Measurements from ENCODE around the gene CLCN7.

Gene CLCN7

DNA sequence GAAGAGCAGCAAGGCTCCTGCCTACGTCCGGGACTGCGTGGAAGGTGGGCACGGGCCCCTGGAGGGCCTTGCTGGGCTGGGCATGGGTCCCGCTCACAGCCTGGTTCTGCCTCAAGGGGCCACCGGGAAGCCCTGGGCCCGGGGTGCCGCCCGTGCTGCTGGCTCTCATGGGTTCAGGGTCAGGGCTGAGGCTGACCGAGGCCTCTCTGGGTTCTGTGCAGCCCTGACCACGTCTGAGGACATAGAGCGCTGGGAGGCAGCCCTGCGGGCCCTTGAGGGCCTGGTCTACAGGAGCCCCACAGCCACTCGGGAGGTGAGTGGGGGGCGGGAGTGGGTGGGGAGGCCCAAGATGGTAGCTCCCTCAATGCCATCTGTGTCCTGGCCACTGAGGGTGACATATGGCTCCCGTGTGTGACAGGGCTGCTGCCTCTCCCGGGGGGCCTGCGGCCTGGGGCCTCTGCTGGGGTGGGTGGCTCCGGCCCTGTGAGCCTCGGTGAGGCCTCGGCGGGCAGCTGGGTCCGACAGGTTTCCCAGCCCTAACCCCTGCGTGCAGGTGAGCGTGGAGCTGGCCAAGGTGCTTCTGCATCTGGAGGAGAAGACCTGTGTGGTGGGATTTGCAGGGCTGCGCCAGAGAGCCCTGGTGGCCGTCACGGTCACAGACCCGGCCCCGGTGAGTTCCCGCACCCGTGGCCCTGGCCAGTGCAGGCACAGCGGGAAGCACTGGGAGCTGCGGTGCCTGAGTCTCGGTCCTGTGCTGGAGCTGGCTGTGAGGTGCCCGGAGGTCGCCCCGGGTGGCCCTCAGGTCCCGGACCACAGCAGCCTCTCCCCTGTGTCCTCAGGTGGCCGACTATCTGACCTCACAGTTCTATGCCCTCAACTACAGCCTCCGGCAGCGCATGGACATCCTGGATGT lies 27.5 kb upstream of the CLCN7 start:
- no peak for DNase-seq (ENCODE audit: low read depth in 3 of 3)

DNA sequence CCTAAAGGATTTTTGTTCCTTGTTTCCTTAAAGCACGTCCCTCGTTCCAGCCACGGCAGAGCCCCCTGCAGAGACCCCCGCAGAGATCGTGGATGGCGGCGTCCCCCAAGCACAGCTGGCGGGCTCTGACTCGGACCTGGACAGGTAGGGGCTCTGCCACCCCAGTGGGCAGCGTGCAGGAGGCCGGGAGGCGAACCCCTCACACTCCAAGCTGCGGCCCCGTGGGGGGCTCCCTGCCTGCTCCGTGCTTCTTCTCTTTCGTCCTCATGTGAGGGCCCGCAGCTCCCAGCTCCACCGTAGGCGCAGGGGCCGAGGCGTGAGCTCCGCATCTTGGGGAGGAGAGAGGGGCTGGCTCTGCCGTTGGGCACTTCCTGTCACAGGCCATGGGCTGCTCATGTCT lies 26.8 kb upstream of the CLCN7 start:
- no peak for DNase-seq (ENCODE audit: low read depth in 3 of 3)

- DNase-seq (ENCODE audit: low read depth in 3 of 3) = no peak
Measured at GRCh38 chr16:1500465-1501150, 25.8 kb upstream of the CLCN7 start.

GRCh38 chr16:1499756-1500464 lies 25.1 kb upstream of the CLCN7 start:
- no peak for DNase-seq (ENCODE audit: low read depth in 3 of 3)

- DNase-seq (ENCODE audit: low read depth in 3 of 3) = no peak
Measured at GRCh38 chr16:1498899-1499676, 24.3 kb upstream of the CLCN7 start.

GRCh38 chr16:1497014-1497598 lies 22.3 kb upstream of the CLCN7 start:
- DNase-seq (ENCODE audit: low read depth in 3 of 3) = no peak

DNA sequence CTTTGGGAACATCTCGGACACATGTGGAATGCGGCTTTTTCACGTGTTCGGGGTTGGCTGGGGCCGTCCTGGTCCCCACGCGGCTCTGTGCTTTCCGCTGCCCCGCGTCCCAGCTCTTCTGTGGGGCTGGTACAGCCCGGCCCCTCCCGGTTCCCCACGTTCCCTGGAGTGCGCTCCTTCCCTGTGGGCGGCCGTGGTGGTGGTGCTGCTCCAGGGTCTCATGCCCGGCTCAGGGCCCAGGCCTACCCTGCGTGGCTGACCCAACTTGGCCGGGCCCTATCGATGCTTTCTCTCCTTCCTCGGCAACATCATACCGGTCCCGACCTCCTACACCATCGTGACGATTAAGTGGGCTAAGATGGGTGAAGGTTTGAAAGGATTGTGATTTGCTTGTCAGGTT lies 21.6 kb upstream of the CLCN7 start:
- DNase-seq (ENCODE audit: low read depth in 3 of 3) = no peak

DNA sequence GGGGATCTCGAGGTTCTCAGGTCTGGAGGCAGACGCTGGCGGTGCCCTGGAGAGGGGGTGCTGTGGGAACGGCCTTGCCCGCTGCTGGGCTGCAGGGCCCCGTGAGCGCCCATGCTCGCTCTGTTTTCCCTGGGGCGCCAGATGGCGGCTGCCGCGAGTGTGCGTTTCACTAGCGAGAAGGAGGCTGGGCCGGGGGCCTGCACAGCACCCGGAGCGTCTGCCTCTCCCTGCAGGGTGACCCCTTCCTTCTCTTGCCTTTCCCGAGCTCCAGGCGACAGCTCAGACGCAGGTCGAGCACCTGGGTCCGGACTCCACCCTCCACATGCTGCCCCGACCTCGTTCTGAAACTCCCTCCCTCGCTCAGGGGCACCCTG lies 21.0 kb upstream of the CLCN7 start:
- DNase-seq (ENCODE audit: low read depth in 3 of 3) = no peak

- DNase-seq (ENCODE audit: low read depth in 3 of 3) = no peak
Measured at GRCh38 chr16:1495211-1495888, 20.5 kb upstream of the CLCN7 start.

DNA sequence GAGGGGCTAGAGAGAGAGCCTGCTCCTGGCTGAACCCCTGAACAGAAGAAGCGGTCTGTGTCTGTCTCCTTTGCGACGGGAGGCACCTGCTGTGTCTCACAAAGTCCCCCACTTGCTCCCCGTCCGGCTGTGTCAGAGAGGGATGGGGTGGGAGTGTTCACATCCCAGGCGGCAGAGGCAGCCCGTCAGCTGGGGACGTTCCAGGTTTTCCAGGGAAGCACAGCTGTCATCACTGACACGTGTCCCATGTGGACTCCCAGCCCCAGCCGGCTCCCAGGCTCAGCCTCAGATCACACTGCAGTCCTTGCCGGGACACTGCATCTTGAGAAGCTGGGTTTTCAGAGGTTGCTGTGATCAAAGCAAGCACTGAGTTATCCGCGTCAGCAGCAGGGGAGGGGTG lies 19.9 kb upstream of the CLCN7 start:
- no peak for DNase-seq (ENCODE audit: low read depth in 3 of 3)

GRCh38 chr16:1494129-1494640 lies 19.4 kb upstream of the CLCN7 start:
- DNase-seq (ENCODE audit: low read depth in 3 of 3) = no peak

DNA sequence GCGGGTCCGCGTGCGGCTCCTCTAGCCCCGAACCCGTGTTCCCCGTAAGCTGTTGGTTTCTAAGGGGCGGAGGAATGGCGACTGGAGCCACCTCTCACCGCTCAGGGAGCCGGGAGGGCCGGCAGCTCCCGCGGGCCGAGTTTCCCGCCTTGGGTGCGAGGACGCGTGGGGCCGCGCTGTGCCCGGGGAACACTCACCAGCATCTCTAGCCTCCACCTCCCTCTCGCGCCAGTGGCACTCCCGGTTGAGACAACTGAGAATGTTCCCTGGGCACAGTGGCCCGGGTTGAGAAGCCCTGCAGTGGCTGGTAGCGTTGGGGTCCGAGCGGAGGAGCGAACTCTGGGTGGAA lies 18.9 kb upstream of the CLCN7 start:
- no peak for DNase-seq (ENCODE audit: low read depth in 3 of 3)

DNA sequence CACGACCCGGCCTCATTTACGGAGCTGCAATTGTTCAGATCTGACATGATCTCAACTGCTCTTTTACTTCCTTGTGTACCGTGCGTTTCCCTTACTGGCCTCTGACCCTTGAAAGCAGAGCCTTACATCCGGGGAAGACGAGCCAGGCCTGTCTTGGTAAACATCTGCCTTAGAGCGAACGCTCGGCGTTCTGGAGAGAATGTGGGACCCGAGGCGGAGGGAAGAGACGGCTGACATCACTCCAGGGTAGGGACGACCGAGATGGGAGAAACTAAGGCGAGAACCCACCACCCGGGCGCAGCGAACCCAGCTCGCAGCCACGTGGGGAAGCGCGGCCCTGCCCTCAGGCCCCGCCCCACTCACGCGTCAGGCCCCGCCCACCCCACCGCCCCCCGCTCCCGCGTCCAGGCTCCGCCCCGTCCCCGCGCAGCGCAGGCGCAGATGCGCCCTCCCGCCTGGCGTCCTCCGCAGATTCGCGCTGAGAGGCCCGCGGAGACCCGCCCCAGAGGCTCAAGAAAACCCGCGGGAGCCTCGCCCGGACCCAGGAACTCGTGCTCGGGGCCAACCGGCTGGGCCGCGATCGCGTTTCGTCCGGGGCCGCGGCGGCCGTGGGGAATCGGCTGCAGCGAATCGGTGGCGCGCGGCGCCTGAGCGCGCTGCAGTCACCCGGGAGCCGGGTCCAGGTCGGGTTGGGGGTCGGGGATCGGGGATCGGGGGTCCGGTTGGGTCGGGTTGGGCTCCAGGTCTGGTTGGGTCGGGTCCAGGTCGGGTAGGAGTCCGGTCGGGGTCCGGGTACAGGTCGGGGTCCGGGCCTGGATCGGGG lies 18.3 kb upstream of the CLCN7 start, which contains the start of gene TELO2:
TSS of gene TELO2 (plus strand) at position 438 of the 823 bp plus-strand sequence. CDS start 922 bp downstream, outside the sequence.
- peak; percentile 73 to 88 (median 76) for DNase-seq (ENCODE audit: low read depth in 3 of 3)

GRCh38 chr16:1492082-1492922 lies 17.5 kb upstream of the CLCN7 start:
- DNase-seq (ENCODE audit: low read depth in 3 of 3) = no peak

DNA sequence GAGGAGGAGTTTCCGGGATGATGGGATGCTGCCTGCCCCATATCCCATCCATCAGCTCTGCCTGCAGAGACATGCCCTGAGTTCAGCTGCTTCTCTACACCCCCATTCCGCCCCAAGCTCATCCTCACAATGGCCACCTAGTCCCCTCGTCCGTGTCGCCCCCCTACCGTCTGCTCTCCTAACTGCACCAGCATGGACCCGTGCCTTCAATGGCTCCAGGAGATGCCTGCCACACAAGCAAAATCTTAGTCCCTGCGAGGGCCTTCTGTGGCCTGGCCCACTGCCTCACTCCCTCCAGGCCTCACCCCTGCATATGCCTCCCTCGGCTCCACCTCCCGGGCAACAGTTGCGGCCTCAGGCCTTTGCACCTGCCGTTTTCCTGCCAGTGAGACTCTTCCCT lies 16.5 kb upstream of the CLCN7 start:
- DNase-seq (ENCODE audit: low read depth in 3 of 3) = no peak

GRCh38 chr16:1489077-1489476 lies 14.2 kb upstream of the CLCN7 start:
- DNase-seq (ENCODE audit: low read depth in 3 of 3) = no peak

- no peak for DNase-seq (ENCODE audit: low read depth in 3 of 3)
Measured at GRCh38 chr16:1488619-1489018, 13.8 kb upstream of the CLCN7 start, which contains the start of gene PTX4. Gene PTX4 (minus strand): TSS chr16:1488944. CDS start chr16:1488909, 35 bp downstream.

DNA sequence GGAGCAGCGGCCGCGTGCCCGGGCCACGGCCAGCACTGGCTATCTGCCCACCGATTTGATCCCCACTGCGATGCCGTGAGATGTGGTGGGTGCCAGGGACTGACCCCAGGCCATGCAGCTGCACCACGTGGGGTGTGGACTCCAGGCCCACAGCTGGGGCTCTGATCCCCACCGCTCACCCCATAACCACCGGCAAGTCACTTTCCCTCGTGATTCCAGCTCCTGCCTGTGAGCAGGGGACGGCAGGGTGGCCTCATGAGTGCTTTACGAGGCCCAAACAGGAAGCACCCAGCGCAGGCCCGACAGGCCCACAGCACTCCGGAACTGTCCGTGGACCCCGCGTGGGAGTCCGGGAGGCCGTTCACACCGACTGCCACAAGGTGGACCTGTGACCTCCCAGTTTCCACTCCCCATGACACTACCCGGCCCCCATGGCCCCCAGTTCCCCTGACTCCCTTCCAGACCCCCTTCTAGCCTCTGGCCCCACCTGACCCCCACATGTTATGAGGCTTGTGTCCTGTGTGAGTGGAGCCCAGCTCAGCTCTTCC lies 13.3 kb upstream of the CLCN7 start:
- DNase-seq (ENCODE audit: low read depth in 3 of 3) = no peak

Measured in stimulated activated CD4-positive, alpha-beta T cell treated with anti-CD3 and anti-CD28 coated beads, TNF-alpha, amount 100 ng/mL, for 48 hours (primary cell).